ENCODE results near the gene MAML2. TPM values are rescaled to one million over a fixed set of nuclear protein-coding genes. Genes with fewer than 3 reads are reported as not detected.

MAML2 gene
- total and polyA plus RNA-seq, 2 of the 13 experiments (the other 11 are each of a cell fraction or from before 2014, with no cell fraction given) = 2.3 to 25.9 TPM

DNA sequence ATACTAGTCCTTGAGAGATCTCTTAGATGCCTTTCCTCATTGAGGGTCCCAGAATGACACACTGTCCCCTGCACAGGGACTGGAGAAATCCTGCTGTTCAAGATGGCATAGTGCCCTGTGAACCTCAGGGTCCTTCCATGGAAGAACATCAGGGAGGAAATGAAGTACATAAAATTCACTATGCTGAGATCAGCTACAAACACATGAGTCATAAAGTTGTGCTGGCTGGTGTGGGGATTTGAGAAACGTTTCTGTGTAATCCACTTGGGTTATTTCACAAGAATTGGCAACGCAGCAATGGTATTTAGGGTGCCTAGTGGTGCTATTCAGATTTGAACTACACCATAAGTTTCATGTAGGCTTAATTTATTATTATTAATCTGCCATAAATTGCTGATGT is 174.4 kb downstream of the MAML2 start:
- no peaks in the 10 kb centered on the region for H3K79me2 ChIP-seq (ENCODE audit: insufficient read depth, low read length)
- peaks cover 30% of the 10 kb centered on the region for H3K4me1 ChIP-seq (ENCODE audit: insufficient read depth, low read length)
- POLR2A ChIA-PET = no interaction called here
- peaks cover 0 to 2% of the 10 kb centered on the region in 2 experiments; a peak in 2 of 5 replicates for H3K36me3 ChIP-seq (replicated peaks in 1 of 2; ENCODE audit: control insufficient read depth in 1 of 2, insufficient read depth in 2 of 2, low read length in 2 of 2)
- H4K20me1 ChIP-seq (ENCODE audit: insufficient read depth, low read length) = no peaks in the 10 kb centered on the region
- no peak overlapping the region for H2AFZ ChIP-seq (ENCODE audit: low read length)
- no peak overlapping the region for H3K27ac ChIP-seq (ENCODE audit: extremely low read length, insufficient read depth, low read length)
- no peaks in the 10 kb centered on the region for H3K27me3 ChIP-seq (ENCODE audit: control insufficient read depth in 1 of 2, insufficient read depth in 2 of 2, low read length in 2 of 2)
- H3K4me3 ChIP-seq (replicated peaks in 1 of 3; ENCODE audit: insufficient read depth in 1 of 3, low read depth in 2 of 3, low read length in 3 of 3) = no peak overlapping the region
- BruUV-seq (replicated peaks) = no TSS peak
- H3K4me2 ChIP-seq (ENCODE audit: low read depth, low read length) = no peak overlapping the region
- H3K9me3 ChIP-seq (ENCODE audit: low read length) = no peaks in the 10 kb centered on the region
- intact Hi-C loops (cut with micrococcal nuclease; ENCODE audit: unreplicated experiment) (no loop called here), in situ Hi-C loops (cut with HindIII; ENCODE audit: extremely low pct_ligation_motif_present, low pct_unique_long_range_greater_than_20kb) (no loop called here)
- 78% methylated on average over 2 of the region's 2 CpGs for WGBS (ENCODE audit: low lambda C conversion rate)
- no peak for ATAC-seq
- no peak overlapping the region for H3K9ac ChIP-seq (ENCODE audit: insufficient read depth, low read depth, low read length)
- no peak for DNase-seq (ENCODE audit: low spot score)
- TF ChIP-seq, protein P1, sequence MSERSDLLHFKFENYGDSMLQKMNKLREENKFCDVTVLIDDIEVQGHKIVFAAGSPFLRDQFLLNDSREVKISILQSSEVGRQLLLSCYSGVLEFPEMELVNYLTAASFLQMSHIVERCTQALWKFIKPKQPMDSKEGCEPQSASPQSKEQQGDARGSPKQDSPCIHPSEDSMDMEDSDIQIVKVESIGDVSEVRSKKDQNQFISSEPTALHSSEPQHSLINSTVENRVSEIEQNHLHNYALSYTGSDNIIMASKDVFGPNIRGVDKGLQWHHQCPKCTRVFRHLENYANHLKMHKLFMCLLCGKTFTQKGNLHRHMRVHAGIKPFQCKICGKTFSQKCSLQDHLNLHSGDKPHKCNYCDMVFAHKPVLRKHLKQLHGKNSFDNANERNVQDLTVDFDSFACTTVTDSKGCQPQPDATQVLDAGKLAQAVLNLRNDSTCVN (CRISPR knock-in tag; IDR thresholded peaks at IDR 0.05; ENCODE audit: borderline replicate concordance) = no peak
- TF ChIP-seq, protein P2, sequence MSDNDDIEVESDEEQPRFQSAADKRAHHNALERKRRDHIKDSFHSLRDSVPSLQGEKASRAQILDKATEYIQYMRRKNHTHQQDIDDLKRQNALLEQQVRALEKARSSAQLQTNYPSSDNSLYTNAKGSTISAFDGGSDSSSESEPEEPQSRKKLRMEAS (IDR thresholded peaks at IDR 0.05) = no peak
- TF ChIP-seq, protein P3, sequence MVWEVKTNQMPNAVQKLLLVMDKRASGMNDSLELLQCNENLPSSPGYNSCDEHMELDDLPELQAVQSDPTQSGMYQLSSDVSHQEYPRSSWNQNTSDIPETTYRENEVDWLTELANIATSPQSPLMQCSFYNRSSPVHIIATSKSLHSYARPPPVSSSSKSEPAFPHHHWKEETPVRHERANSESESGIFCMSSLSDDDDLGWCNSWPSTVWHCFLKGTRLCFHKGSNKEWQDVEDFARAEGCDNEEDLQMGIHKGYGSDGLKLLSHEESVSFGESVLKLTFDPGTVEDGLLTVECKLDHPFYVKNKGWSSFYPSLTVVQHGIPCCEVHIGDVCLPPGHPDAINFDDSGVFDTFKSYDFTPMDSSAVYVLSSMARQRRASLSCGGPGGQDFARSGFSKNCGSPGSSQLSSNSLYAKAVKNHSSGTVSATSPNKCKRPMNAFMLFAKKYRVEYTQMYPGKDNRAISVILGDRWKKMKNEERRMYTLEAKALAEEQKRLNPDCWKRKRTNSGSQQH (CRISPR knock-in tag; IDR thresholded peaks at IDR 0.05; ENCODE audit: low read depth) = no peak
- TF ChIP-seq ZNF121 (CRISPR knock-in tag; IDR thresholded peaks at IDR 0.05) (no peak), AGO1 (IDR thresholded peaks at IDR 0.05; ENCODE audit: low read depth, low read length, poor library complexity, severe bottlenecking) (no peak), FOSL2 (CRISPR knock-in tag; IDR thresholded peaks at IDR 0.05) (peak; percentile 58), CEBPB (IDR thresholded peaks at IDR 0.05; ENCODE audit: borderline replicate concordance, low read depth, low read length) (peak; percentile 52; the same call in 1 of the 2 replicates), KDM3A (CRISPR knock-in tag; IDR thresholded peaks at IDR 0.05; ENCODE audit: low read depth) (no peak), SOX5 (CRISPR knock-in tag; IDR thresholded peaks at IDR 0.05; ENCODE audit: borderline replicate concordance) (no peak), MAFF (IDR thresholded peaks at IDR 0.05; ENCODE audit: low read depth, low read length) (0 out of 2 replicates have a peak, but pooled peaks have one; percentile 12), ZNF10 (CRISPR knock-in tag; IDR thresholded peaks at IDR 0.05; ENCODE audit: borderline replicate concordance, low read depth) (no peak), ZFP41 (CRISPR knock-in tag; IDR thresholded peaks at IDR 0.05; ENCODE audit: borderline replicate concordance) (no peak)
- TF ChIP-seq, protein P4, sequence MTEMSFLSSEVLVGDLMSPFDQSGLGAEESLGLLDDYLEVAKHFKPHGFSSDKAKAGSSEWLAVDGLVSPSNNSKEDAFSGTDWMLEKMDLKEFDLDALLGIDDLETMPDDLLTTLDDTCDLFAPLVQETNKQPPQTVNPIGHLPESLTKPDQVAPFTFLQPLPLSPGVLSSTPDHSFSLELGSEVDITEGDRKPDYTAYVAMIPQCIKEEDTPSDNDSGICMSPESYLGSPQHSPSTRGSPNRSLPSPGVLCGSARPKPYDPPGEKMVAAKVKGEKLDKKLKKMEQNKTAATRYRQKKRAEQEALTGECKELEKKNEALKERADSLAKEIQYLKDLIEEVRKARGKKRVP (CRISPR knock-in tag; IDR thresholded peaks at IDR 0.05) = peak in 1 of 2 experiments; percentile 56; a peak in 2 of 4 replicates
- no peak for FAIRE-seq
- CTCF ChIA-PET (ENCODE audit: low intra/inter-chr PET ratio, low total read pairs) = no interaction called here
